NCI-H128 (cell line): ENCODE results near the gene DNAJC5.
A peak's percentile ranks its signal among the peaks of the same experiment; 100 is the strongest.
"Not testable (repeated sequence)": the region's sequence is repeated elsewhere in the genome, so short reads cannot be mapped to it uniquely, and the experiment has no call there.

Source experiments
- DNase-seq: peaks from one replicate; lab custom pipeline; 2025; ENCODE audit not compliant: unreplicated experiment; lab: John Stamatoyannopoulos, UW

The DNAJC5 gene, protein sequence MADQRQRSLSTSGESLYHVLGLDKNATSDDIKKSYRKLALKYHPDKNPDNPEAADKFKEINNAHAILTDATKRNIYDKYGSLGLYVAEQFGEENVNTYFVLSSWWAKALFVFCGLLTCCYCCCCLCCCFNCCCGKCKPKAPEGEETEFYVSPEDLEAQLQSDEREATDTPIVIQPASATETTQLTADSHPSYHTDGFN

DNA sequence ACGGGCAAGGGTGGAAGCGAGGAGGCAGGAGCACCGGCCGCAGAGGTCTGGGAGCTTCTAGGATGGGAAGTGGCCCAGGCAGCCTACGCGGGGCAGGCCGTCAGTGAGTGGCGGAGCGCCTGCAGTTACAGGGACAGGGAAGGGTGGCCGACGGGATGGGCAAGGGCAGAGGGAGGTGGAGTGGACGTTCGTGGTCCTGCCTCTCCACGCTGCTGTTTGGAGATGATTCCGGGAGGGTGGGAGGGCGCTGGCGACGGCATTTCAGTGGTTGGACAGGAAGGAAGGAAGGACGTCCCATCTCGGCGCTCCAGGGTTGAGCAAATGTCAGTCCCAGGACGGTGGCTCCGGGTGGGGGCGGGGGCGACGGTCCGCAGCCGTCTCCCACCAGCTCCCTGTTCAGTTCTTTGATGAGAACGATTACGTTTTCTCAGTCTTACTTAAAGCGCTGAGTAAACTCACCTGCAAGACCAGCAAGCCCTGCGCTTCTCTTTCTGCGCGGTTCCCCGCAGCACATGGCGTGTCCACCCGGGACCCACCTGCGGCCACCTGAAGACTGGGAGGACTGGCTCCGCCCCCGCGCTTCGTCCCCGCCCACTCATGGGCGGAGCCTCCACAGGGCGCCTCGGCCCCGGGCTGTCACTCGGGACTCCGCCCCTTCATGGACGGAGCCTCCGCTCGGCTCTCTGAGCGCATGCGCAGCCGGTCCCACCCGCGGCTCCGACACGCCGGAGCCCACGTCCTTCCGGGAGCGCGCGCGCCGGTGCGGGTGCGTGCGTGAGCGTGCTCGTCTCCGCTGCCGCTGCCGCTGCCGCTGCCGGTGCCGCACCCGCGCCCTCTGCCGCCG is at the start of gene DNAJC5:
TSS of gene DNAJC5 (plus strand) at position 769 of the 844 bp plus-strand sequence. CDS start 33,220 bp downstream, outside the sequence.
- DNase-seq: peak; percentile 95

DNA sequence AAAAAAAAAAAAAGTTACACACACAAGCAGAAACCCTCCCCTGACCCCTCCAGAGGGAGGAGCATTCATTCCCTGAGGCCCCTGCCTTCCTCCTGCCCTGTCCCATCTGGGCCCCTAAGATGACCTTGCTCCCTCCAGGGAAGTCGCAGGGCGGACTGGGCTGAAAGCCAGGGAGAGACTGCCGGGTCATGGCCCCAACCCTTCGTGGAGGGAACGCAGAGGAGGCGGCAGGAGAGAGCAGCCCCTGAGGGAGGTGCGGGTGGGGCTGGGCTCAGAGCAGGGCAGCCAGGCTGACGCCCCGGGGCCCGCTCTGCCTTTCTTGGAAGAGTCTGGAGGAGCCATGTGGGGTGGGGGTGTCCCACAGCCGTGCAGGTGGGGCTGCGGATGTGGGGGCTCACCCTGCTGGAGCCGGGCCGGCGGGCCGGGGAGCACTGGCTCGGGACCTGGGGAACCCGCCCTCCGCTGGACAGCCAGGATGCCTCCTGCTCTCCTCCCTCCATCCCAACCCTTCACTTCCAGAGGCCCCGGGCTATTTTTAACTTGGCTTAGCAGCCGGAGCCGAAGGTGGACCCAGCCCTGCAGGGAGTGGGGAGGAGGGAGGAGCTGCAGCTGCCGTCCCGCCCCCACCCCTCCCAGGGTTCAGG is 48.7 kb upstream of the DNAJC5 start:
- DNase-seq: no peak

DNA sequence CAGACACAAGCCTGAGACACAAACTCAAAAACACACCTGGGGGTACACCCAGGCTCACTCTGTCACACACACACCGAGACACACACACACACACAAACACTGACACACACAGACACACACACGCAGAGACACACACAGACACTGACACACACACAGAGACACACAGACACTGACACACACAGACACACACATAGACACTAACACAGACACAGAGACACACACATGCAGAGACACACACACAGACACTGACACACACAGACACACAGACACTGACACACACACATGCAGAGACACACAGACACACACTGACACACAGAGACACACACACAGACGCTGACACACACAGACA is 48.1 kb upstream of the DNAJC5 start:
- no peak for DNase-seq

DNA sequence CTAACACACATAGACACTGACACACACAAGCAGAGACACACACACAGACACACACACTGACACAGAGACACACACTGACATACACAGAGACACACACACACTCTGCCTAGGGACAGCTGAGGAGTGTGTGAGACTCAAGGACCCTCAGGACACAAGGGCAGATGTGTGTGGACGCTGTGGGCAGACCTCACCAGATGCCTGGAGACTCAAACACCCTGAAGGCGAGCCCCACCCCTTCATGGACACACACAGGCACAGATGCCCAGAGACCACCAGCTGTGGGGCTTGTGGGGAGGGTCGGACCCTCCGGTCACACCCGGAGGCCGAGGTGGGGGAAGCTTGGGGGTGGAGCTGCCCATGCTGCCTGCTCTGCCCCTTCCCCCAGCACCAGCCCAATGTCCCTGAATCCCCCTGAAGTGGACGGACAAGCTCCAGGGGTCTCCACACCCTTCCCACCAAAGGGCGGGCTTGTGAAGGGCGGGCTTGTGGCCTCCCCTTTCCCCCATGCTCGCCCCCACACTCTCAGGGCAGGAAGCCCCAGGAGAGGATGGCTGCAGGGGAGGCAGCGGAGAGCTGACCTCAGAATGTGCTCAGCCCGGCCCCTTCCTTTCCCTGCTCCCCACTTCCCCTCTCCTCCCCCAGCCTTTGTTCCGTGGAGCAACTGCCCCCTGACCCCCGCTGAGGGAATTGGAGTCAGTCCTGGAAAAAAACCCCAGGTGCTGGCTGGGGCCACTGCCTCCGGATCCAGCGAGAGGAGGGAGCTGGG is 47.5 kb upstream of the DNAJC5 start:
- no peak for DNase-seq

DNA sequence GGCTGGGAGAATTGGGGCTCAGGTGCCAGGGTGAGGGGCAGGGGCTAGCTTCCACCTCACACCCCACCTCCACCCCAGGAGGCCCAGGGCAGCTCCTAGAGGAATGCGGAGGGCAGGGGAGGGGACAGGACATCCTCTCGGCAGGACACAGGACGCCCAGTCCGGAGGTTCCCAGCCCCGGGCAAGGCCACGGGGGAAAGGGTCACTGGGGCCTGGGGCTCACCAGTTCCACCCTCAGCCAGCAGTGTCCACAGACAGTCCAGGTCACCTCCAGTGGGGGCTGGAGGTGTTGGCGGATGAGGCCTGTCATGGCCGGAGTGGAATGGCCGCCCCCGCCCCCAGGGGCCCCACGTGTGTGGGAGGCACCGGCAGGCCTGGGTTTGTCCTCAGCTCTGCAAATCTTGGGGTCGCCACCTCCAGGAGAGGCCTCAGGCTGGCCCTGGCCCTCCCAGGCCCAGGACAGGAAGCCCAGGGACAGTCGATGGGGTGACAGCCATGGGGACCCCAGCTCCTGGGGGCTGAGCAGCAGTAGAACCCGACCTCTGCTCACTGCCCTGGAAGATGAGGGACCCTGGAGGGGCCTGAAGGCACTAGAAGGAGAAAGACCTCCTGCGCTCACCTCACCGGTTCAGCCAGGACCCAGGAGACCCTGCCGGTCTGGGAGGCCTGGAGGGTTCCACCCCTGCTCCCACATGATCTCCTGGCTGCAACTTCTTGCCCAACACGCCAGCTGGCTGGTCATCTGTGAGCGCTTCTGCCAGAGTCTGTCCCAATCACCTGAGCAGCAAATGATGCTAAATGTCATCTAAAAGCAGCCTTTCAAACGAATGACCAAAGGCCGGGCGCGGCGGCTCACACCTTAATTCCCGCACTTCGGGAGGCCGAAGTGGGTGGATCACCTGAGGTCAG is 46.7 kb upstream of the DNAJC5 start:
- no peak for DNase-seq

DNA sequence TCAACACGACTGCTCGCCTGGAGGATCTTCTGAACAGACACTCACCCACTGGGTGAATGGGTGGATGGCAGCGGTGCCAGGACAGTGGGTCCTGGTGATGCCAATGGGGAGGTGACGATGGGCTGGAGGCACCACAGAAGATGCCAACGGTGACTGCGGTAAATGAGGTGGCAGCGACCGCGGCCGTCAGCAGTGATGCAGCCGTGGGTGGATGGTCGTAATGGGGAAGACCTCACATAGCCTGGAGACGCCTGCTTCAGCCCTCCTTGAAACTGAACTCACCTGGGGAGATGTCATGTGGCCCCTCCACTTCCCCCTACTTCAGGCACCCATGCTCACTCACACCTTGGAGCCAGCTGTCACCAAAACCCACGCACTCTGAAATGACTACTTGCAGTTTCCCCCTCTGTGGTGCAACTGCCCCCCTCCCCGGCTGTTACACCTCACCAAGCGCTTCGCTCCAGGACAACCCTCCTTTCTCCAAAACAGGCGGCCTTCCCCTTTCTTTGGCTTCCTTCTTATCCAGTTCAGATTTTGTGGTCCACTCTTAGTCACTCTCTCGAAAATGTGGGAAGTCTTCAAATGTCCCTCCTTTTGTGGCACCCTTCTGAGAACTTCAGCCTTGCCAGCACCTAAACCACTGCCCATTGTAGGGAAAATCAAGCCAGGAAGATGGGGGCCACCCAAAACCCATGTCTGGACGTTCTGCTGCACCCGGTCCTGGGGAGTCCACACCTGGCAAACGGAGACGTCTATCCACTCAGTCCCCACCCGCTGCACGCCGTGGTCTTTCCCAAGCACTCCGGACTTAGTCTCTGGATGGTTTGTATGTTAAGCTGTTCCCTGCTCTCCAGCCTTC is 44.0 kb upstream of the DNAJC5 start:
- no peak for DNase-seq

DNA sequence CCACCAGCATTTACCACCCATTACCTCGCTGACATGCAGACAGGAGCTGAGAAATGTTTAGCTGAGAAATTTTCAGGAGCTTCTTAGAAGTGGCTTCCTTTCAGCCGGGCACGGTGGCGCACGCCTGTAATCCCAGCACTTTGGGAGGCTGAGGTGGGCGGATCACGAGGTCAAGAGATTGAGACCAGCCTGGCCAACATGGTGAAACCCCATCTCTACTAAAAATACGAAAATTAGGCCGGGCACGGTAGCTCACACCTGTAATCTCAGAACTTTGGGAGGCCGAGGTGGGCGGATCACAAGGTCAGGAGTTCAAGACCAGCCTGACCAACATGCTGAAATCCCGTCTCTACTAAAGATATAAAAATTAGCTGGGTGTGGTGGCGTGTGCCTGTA is 43.4 kb upstream of the DNAJC5 start:
- not testable (repeated sequence) for DNase-seq

DNA sequence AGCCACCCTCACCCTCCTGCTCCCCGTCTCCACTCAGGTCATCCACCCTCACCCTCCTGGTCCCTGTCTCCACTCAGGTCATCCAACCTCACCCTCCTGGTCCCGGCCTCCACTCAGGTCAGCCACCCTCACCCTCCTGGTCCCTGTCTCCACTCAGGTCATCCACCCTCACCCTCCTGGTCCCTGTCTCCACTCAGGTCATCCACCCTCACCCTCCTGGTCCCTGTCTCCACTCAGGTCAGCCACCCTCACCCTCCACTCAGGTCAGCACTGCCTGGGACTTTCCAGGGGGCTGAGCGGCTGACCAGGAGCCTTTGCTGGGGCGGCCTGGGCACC is 41.2 kb upstream of the DNAJC5 start:
- DNase-seq: not testable (repeated sequence)

DNA sequence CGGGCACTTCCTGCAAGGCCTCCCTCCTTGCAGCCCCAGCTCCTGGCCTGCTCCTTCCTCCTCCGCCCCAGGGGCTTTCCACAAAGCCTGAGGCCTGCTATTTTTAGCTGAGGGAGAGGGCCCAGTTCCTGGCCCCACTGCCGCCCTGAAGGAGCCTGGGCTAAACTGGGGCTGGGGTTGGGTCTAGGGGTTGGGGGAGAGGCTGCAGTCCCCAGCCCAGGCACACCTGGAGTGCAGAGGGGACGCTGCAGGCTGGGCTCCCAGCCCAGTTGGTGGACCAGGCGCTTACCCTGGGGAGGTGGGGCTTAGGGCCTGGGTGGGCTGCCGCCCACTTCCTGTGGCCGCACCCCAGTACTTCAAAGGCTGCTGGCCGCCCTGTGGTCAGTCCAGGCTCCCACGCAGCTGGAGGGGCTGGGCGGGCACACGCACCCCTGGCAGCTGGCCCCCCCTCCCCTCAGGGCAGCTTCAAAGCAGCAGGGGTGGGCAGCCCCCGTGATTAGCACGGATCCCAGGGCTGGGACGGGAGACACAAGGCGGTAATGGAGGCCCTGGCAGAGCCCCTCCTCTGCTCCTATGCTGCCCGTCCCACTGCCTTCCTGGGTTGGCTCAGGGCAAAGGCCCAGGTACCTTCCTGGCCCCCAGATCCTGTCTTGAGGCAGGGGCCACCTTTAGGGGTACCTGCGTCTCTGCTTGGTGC is 40.7 kb upstream of the DNAJC5 start:
- no peak for DNase-seq

DNA sequence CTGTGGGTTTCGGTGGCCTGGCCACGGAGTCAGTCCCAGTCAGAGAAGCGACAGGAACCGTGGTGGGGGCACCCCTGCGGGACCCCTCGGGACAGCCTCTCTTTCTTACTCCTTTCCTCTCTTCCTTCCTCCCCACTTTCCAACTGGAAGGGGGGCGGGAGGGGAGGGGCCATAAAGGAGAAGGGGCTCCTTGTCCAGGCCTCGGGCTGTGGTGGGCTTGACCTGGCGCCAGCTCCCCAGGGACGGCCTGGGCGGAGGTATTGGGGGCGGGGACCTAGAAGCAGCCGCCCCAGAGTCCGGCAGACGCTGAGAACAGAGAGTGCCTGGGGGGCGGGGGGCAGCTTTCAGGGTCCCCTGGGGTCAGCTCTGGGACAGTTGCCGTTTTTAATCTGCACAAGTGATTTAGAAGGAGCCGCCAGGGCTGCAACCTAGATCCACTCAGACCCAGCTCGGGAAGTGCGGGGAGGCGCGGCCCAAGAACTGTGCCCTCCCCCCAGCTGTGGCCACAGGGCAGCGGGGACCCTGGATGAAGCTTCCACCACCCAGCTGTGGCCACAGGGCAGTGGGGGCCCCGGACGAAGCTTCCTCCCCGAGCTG is 40.1 kb upstream of the DNAJC5 start:
- DNase-seq: no peak

DNA sequence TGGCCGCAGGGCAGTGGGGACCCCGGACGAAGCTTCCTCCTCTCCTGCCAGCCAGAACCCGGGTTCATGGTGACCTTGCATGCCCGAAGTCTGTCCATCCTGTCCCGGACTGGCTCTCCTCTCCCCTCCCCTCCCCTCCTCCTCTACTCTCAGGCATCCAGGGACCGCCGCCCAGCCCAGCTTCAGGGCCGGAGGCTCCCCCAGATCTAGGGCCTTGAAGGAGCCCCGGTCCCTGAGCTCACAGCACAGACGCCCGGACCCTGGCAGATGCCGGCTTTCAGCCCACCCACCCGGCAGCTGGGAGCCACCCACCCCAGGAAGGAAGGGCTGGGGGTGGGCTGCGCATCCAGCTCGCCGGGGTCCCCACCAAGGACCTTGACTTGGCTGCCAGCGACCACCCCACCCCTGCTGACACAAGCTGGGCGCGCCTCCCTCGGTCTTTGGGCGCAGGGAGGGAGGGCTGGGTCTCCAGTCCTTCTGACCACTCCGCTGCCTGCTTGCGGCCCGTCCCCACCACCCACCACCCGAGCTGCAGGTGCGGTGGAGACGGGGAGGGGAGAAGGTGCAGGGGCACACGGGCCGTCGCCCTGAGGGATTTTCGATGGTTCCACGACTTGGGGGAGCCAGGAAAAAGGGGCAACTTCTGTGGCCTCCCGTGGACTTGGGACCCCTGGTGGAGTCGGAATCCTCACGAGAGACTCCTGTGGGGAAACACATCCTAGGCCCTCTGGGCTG is 39.4 kb upstream of the DNAJC5 start:
- DNase-seq: no peak

DNA sequence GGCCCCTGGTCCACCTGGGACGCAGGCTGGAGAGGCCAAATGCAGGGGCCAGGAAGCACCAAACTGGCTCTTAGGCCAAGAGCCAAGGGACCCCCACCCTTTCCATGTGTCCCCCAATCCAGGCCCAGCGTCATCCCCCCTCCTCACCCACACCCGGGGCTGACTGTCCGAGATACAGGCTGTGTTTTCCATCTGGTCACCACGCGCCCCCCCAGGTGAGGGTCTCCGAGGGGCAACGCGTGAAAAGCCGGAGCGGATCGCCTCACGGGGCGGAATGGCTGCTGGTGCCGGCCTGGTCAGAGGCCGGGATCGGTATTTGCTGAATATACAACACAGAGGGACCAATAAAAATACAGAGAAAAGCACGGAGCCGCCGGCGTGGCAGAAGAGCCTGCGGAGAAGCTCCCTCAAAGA is 38.8 kb upstream of the DNAJC5 start:
- DNase-seq: no peak

DNA sequence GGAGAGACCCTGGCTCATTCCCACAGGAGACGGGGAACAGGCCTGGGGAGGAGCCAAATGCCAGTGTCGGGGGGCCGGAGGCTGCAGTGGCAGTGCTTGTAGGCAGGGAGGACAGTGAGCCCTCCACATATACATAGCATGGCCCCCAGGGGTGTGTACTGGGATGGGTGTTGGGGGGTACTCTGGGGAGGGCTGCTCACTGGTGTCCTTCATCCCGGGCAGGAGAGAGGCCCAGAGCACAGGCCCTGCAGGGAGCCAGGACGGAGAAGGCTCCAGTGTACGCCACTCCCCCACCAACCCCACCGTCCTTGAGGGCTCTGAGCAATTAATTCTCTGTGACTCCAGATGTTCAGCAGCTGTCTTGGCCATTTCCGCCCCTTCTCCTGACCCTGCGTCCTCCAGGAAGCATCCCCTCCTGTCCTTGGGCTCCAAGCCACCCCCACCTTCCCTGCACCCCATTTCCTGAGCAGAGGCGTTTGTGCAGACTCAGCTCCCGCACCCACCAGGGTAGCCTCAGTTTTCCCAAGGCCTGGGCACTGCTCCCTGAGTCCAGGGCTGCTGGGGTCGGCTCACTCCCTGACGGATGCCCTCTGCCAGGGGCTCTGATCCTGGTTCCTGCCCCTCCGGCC is 37.0 kb upstream of the DNAJC5 start:
- DNase-seq: no peak

DNA sequence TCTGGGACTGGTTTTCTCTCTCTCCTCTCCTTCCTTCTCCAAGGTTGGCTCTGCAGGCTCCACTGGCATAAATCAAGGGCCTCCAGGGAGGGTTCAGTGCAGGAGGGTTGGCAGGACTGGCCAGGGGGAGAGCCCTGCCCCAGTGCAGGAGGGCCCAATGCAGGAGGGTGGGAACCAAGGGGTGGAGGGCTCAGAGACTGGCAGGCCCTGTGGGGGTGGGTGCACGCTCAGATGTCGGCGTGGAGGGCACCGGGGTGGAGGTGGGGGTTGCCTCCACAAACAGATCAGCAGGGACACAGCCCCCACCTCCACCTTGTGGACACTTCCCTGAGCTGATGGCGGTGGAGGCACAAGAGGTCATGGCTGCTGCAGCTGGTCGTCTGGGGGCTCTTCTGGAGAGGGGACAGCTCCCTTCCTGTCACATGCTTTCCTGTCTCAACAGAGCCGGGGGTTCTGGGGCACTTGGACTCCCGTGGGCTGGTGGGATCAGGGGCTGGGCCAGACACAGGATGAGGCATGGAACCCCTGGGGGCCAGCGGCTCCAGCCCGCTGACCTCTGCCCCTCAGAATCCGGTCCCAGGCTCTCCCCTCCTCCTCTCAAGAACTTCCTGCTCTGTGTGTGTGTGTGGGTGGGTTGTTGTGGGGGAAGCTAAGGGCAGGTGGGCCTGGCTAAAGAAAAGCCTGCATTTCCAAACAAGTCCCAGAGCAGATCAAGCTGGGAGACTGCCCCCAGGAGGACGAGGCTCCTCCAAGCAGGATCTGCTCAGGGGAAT is 36.3 kb upstream of the DNAJC5 start:
- no peak for DNase-seq

DNA sequence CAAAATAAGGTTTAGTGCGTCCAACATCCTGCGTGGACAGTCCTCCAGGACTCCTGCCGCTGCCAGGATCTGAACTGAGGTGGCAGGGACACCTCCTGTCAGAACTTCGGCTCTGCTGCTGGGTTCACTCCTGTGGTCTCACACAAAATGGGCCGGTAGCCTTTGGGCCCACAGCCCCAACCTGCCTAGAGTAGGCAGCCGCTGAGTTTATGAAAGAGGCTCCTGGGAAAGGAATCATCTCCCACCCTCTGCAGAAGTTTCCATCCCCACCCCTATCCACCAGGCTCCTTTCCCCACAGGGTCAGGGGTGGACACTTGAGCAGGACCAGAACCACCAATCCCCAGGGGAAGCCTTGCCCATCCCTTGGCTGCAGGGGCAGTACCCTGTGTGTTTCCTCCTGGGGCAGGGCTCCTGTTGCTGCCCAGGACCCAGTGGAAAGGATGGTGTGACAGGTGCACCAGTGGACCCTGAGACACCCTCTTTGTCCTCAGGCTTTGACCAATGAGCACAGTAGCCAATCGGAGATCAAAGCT is 35.7 kb upstream of the DNAJC5 start:
- DNase-seq: no peak

DNA sequence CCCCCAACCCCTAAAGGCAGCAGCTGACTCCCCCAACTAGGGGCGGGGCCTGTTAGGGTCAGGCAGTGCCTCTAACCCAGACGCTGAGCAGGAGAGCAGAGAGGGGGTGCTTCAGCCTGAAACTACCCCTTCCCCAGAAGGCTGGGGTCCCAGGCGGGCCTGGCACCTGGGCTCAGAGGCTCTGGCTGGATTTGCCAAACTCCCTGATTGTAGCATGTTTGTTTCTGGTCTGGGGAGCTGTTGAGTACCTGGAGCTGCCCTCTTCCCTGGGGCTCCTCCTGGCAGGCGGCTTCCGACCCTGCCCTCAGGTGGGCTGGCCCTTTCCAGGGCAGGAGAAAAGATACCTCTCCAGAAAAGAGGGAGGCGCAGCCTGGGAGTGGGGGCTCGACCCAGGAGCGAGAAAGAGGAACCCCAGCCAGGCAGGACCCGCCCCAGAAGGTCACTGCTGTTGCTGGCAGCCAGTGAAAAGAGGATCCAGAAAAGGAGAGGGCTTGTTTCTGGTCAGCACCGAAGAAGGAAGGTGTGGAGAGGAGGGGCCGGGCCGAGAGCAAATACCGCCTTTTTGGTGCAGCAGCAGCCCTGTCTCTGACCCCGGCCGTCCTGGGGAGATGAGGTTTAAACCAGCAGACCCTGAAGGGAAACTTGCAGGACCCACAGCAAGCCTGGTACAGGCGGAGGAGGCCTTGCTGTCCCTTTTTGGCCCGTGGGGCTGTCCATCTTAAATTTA is 34.4 kb upstream of the DNAJC5 start:
- no peak for DNase-seq
